ENCODE measurements around the gene PLK5. TPM values are rescaled to one million over a fixed set of nuclear protein-coding genes. Genes with fewer than 3 reads are reported as not detected.

The PLK5 gene
- total RNA-seq, 2 donors from 2014 or later = not detected

- H3K27ac Mint-ChIP-seq = peak overlapping the region; percentile 35
- DNase-seq = peak; percentile 75 to 85 (median 85)
- H3K4me3 Mint-ChIP-seq = peak overlapping the region; percentile 83
- no peaks in the 10 kb centered on the region for H3K27me3 Mint-ChIP-seq
- peaks cover 8% of the 10 kb centered on the region for H3K4me1 Mint-ChIP-seq
- ATAC-seq = peak; percentile 96
- H3K9me3 ChIP-seq (ENCODE audit: control insufficient read depth, low read length, poor library complexity, severe bottlenecking) = no peaks in the 10 kb centered on the region
- H3K36me3 Mint-ChIP-seq (ENCODE audit: low read depth) = peaks cover 4% of the 10 kb centered on the region
Observed at GRCh38 chr19:1507763-1508506, 15.9 kb upstream of the PLK5 start.

GRCh38 chr19:1508507-1508856 lies 15.4 kb upstream of the PLK5 start:
- ATAC-seq (no peak), DNase-seq (no peak)
- Mint-ChIP-seq H3K4me3 (no peak overlapping the region), H3K36me3 (ENCODE audit: low read depth) (peaks cover 4% of the 10 kb centered on the region), H3K27me3 (no peaks in the 10 kb centered on the region), H3K27ac (no peak overlapping the region), H3K4me1 (peaks cover 8% of the 10 kb centered on the region)
- H3K9me3 ChIP-seq (ENCODE audit: control insufficient read depth, low read length, poor library complexity, severe bottlenecking) = no peaks in the 10 kb centered on the region

- peaks cover 8% of the 10 kb centered on the region for H3K4me1 Mint-ChIP-seq
- peak overlapping the region; percentile 36 for H3K4me3 Mint-ChIP-seq
- peak overlapping the region; percentile 34 for H3K27ac Mint-ChIP-seq
- ATAC-seq (no peak), DNase-seq (no peak)
- no peaks in the 10 kb centered on the region for H3K9me3 ChIP-seq (ENCODE audit: control insufficient read depth, low read length, poor library complexity, severe bottlenecking)
- peaks cover 4% of the 10 kb centered on the region for H3K36me3 Mint-ChIP-seq (ENCODE audit: low read depth)
- H3K27me3 Mint-ChIP-seq = no peaks in the 10 kb centered on the region
Observed at GRCh38 chr19:1509602-1510441, 14.1 kb upstream of the PLK5 start.

GRCh38 chr19:1510442-1510806 lies 13.5 kb upstream of the PLK5 start:
- no peaks in the 10 kb centered on the region for H3K9me3 ChIP-seq (ENCODE audit: control insufficient read depth, low read length, poor library complexity, severe bottlenecking)
- ATAC-seq (no peak), DNase-seq (no peak)
- Mint-ChIP-seq H3K36me3 (ENCODE audit: low read depth) (peaks cover 4% of the 10 kb centered on the region), H3K4me3 (no peak overlapping the region), H3K4me1 (peaks cover 8% of the 10 kb centered on the region), H3K27ac (peak overlapping the region; percentile 34), H3K27me3 (no peaks in the 10 kb centered on the region)

- no peak overlapping the region for H3K27ac Mint-ChIP-seq
- peaks cover 4% of the 10 kb centered on the region for H3K36me3 Mint-ChIP-seq (ENCODE audit: low read depth)
- DNase-seq (no peak), ATAC-seq (no peak)
- H3K4me3 Mint-ChIP-seq = no peak overlapping the region
- H3K9me3 ChIP-seq (ENCODE audit: control insufficient read depth, low read length, poor library complexity, severe bottlenecking) = no peaks in the 10 kb centered on the region
- H3K4me1 Mint-ChIP-seq = peaks cover 8% of the 10 kb centered on the region
- no peaks in the 10 kb centered on the region for H3K27me3 Mint-ChIP-seq
Observed at GRCh38 chr19:1510807-1511206, 13.1 kb upstream of the PLK5 start.

GRCh38 chr19:1511318-1512317 lies 12.3 kb upstream of the PLK5 start:
- Mint-ChIP-seq H3K4me1 (peaks cover 8% of the 10 kb centered on the region), H3K4me3 (peak overlapping the region; percentile 80), H3K36me3 (ENCODE audit: low read depth) (peaks cover 4% of the 10 kb centered on the region), H3K27ac (peak overlapping the region; percentile 11), H3K27me3 (no peaks in the 10 kb centered on the region)
- ATAC-seq = no peak
- DNase-seq = no peak
- H3K9me3 ChIP-seq (ENCODE audit: control insufficient read depth, low read length, poor library complexity, severe bottlenecking) = no peaks in the 10 kb centered on the region

GRCh38 chr19:1512671-1513498 lies 11.0 kb upstream of the PLK5 start, which contains the start of gene ADAMTSL5:
Gene ADAMTSL5, minus strand, starts transcription at chr19:1513019. Its CDS starts 2,076 bp downstream, at chr19:1510943.
- Mint-ChIP-seq H3K4me1 (peaks cover 4% of the 10 kb centered on the region), H3K27ac (peak within 1 kb of the TSS; percentile 11), H3K36me3 (ENCODE audit: low read depth) (peaks cover 4% of the 10 kb centered on the region), H3K27me3 (no peaks in the 10 kb centered on the region), H3K4me3 (peak within 1 kb of the TSS; percentile 80)
- ATAC-seq (peak; percentile 71), DNase-seq (peak; percentile 34 to 50 (median 39))
- no peaks in the 10 kb centered on the region for H3K9me3 ChIP-seq (ENCODE audit: control insufficient read depth, low read length, poor library complexity, severe bottlenecking)

GRCh38 chr19:1513499-1514294 lies 10.2 kb upstream of the PLK5 start:
- Mint-ChIP-seq H3K27ac (no peak overlapping the region), H3K36me3 (ENCODE audit: low read depth) (peaks cover 4% of the 10 kb centered on the region), H3K4me3 (peak overlapping the region; percentile 70), H3K4me1 (peaks cover 2% of the 10 kb centered on the region), H3K27me3 (no peaks in the 10 kb centered on the region)
- DNase-seq (peak; percentile 54 to 65 (median 64)), ATAC-seq (peak; percentile 70)
- H3K9me3 ChIP-seq (ENCODE audit: control insufficient read depth, low read length, poor library complexity, severe bottlenecking) = no peaks in the 10 kb centered on the region

- Mint-ChIP-seq H3K27me3 (no peaks in the 10 kb centered on the region), H3K4me1 (peaks cover 2% of the 10 kb centered on the region), H3K36me3 (ENCODE audit: low read depth) (peaks cover 4% of the 10 kb centered on the region), H3K27ac (no peak overlapping the region), H3K4me3 (peak overlapping the region; percentile 70)
- no peak for ATAC-seq
- no peaks in the 10 kb centered on the region for H3K9me3 ChIP-seq (ENCODE audit: control insufficient read depth, low read length, poor library complexity, severe bottlenecking)
- DNase-seq = no peak
Observed at GRCh38 chr19:1514295-1514661, 9.6 kb upstream of the PLK5 start.

GRCh38 chr19:1514986-1515721 lies 8.7 kb upstream of the PLK5 start:
- Mint-ChIP-seq H3K4me3 (no peak overlapping the region), H3K36me3 (ENCODE audit: low read depth) (no peaks in the 10 kb centered on the region), H3K4me1 (peaks cover 2% of the 10 kb centered on the region), H3K27me3 (no peaks in the 10 kb centered on the region), H3K27ac (no peak overlapping the region)
- H3K9me3 ChIP-seq (ENCODE audit: control insufficient read depth, low read length, poor library complexity, severe bottlenecking) = no peaks in the 10 kb centered on the region
- ATAC-seq (no peak), DNase-seq (no peak)

GRCh38 chr19:1516395-1516753 lies 7.5 kb upstream of the PLK5 start:
- Mint-ChIP-seq H3K4me3 (peak overlapping the region; percentile 47), H3K27ac (no peak overlapping the region), H3K36me3 (ENCODE audit: low read depth) (no peaks in the 10 kb centered on the region), H3K27me3 (no peaks in the 10 kb centered on the region), H3K4me1 (peaks cover 2% of the 10 kb centered on the region)
- no peak for DNase-seq
- H3K9me3 ChIP-seq (ENCODE audit: control insufficient read depth, low read length, poor library complexity, severe bottlenecking) = no peaks in the 10 kb centered on the region
- ATAC-seq = no peak
